22Rv1 (cell line): Measurements from ENCODE around the gene GFRA1.

ENCODE experiments used
- ZFX ChIP-seq: fragments of 450-650 bp; IDR thresholded peaks from 2 replicates; pipeline ENCODE4 v1.6.1; 2017; ENCODE audit warnings: antibody characterized with exemption, borderline replicate concordance
- TF ChIP-seq, protein P1 (sequence below): fragments of 450-650 bp; IDR thresholded peaks from 2 replicates; pipeline ENCODE4 v1.5.1; 2017; ENCODE audit warnings: mild to moderate bottlenecking

DNA sequence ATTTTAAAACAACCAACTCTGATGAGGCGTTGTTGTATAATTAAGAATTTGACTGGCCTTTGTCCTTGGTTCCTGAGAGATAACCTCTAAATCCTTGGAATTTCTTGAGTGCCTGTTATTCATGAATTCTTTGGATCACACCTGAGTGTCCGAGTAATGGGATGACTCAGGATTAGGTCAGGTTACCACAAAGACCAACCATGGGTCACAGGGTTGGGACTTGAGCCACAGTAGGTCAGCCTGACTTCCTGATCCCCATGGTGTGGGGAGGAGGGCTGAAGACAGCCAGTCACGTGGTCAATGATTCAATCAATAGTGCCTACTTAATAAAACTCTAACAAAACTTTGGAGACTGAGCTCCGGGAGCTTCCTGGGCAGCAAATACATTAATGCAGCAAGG is 192.5 kb downstream of the GFRA1 start:
- TF ChIP-seq, protein P1, sequence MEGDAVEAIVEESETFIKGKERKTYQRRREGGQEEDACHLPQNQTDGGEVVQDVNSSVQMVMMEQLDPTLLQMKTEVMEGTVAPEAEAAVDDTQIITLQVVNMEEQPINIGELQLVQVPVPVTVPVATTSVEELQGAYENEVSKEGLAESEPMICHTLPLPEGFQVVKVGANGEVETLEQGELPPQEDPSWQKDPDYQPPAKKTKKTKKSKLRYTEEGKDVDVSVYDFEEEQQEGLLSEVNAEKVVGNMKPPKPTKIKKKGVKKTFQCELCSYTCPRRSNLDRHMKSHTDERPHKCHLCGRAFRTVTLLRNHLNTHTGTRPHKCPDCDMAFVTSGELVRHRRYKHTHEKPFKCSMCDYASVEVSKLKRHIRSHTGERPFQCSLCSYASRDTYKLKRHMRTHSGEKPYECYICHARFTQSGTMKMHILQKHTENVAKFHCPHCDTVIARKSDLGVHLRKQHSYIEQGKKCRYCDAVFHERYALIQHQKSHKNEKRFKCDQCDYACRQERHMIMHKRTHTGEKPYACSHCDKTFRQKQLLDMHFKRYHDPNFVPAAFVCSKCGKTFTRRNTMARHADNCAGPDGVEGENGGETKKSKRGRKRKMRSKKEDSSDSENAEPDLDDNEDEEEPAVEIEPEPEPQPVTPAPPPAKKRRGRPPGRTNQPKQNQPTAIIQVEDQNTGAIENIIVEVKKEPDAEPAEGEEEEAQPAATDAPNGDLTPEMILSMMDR = no peak
- TF ChIP-seq ZFX = no peak
